ENCODE data around the gene PRKAG1.

The PRKAG1 gene

DNA sequence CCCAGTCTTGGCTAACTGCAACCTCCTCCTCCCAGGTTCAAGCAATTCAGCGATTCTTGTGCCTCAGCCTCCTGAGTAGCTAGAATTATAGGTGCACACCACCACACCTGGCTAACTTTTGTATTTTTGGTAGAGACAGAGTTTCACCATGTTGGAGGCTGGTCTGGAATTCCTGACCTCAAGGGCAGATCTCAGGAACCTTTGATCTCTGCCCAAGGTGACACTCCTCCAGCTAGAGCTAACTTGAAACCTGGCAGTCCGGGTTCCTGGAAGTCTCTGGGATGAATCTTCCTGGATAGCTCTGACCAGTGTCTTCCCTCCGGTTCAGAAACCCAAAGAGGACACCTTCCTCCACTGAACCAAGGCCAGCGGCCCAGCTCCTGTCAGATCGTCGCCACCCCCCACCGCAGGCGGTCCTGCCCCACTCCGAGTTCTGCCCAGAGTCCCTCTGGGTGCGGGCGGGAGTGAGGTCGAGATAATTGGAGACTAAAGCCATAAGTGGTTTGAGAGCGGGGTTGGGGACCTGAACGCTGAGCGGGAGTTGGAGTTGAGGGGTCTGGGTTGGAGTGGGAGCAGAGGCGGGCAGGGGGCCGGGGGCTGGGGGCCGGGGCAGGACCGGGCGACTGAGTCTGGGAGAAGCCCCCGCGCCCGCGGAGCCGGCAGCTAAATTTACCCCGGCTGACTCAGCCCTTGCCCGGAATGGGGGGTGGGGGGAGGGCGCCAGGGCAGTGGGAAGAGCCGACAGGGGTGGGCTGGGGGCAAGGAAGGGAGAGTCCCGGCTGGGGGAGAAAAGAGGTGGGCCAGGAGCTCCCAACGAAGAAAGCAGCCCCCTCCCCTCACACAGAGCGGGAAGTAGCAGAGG, 24.1 kb downstream of the PRKAG1 start:
- ATAC-seq (ENCODE audit: low read depth): no peak
- Histone ChIP-seq H3K9me3 (ENCODE audit: severe bottlenecking) (no peaks in the 10 kb centered on the region), H3K4me1 (ENCODE audit: insufficient read depth, poor library complexity, severe bottlenecking) (no peaks in the 10 kb centered on the region), H3K27me3 (ENCODE audit: insufficient read depth, poor library complexity, severe bottlenecking) (peaks cover 14% of the 10 kb centered on the region), H3K36me3 (ENCODE audit: low read depth) (no peaks in the 10 kb centered on the region), H3K27ac (ENCODE audit: poor library complexity, severe bottlenecking) (no peak overlapping the region), H3K4me3 (ENCODE audit: severe bottlenecking) (no peak overlapping the region)
- TF ChIP-seq, protein P1, sequence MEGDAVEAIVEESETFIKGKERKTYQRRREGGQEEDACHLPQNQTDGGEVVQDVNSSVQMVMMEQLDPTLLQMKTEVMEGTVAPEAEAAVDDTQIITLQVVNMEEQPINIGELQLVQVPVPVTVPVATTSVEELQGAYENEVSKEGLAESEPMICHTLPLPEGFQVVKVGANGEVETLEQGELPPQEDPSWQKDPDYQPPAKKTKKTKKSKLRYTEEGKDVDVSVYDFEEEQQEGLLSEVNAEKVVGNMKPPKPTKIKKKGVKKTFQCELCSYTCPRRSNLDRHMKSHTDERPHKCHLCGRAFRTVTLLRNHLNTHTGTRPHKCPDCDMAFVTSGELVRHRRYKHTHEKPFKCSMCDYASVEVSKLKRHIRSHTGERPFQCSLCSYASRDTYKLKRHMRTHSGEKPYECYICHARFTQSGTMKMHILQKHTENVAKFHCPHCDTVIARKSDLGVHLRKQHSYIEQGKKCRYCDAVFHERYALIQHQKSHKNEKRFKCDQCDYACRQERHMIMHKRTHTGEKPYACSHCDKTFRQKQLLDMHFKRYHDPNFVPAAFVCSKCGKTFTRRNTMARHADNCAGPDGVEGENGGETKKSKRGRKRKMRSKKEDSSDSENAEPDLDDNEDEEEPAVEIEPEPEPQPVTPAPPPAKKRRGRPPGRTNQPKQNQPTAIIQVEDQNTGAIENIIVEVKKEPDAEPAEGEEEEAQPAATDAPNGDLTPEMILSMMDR (IDR thresholded peaks at IDR 0.05; ENCODE audit: poor library complexity, severe bottlenecking): no peak
- DNase-seq (ENCODE audit: low spot score): no peak

DNA sequence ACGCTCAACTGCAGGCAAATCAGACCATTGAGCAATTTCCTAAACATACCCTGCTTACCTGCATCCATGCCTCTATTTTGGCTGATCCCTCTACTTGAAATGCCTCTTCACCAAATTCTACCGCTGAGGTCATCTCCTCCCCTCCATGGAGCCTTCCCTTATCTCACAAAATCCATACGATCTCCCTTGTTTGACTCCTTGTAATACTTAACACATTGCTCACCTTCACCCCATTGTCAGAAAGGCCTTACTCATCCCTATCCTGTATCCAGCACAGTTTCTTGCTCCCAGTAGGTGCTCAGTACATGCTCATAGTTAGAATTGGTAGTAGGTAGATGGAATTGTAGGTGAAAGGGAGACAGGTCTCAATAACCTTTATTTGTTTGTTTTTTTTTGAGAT, 24.8 kb downstream of the PRKAG1 start:
- Histone ChIP-seq H3K4me1 (ENCODE audit: insufficient read depth, poor library complexity, severe bottlenecking) (no peaks in the 10 kb centered on the region), H3K27me3 (ENCODE audit: insufficient read depth, poor library complexity, severe bottlenecking) (peaks cover 17% of the 10 kb centered on the region), H3K27ac (ENCODE audit: poor library complexity, severe bottlenecking) (no peak overlapping the region), H3K4me3 (ENCODE audit: severe bottlenecking) (no peak overlapping the region), H3K36me3 (ENCODE audit: low read depth) (no peaks in the 10 kb centered on the region), H3K9me3 (ENCODE audit: severe bottlenecking) (no peaks in the 10 kb centered on the region)
- TF ChIP-seq, protein P1 (IDR thresholded peaks at IDR 0.05; ENCODE audit: poor library complexity, severe bottlenecking): no peak
- DNase-seq (ENCODE audit: low spot score): no peak
- peak; percentile 22; the same call in 1 of the 3 replicates for ATAC-seq (ENCODE audit: low read depth)

DNA sequence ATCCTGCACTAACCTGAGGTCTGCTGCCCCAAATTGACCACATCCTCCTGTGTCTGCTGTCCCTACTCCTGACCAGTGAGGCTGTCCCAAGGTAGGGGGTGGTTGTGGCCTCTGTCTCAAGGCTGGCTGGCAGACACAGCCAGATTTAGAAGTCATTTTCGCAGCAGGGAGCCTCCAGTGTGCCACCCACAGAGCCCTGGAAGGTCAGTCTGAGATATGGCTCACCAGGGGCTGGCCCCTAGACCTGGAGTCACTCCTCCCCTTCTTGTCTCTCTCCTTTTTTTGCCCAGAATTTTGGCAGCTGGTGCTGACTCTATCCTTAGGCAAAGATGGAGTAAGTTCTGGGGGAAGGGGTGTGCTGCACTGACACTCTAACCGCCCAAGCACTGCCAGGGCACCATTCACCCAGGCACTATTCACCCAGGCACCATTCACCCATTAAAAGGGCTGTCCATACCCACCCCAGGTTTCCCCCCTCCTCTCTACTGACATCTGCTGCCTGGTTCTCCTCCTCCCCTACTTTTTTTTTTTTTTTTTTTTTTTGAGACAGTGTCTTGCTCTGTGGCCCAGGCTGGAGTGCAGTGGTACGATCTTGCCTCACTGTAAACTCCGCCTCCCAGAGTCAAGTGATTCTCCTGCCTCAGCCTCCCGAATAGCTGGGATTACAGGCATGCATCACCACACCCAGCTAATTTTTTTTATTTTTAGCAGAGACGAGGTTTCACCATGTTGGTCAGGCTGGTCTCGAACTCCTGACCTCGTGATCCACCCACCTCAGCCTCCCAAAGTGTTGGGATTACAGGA, 27.1 kb downstream of the PRKAG1 start:
- no peak overlapping the region for H3K27ac ChIP-seq (ENCODE audit: poor library complexity, severe bottlenecking)
- H3K36me3 ChIP-seq (ENCODE audit: low read depth): no peaks in the 10 kb centered on the region
- ATAC-seq (ENCODE audit: low read depth) (no peak), DNase-seq (ENCODE audit: low spot score) (no peak)
- TF ChIP-seq, protein P1 (IDR thresholded peaks at IDR 0.05; ENCODE audit: poor library complexity, severe bottlenecking): no peak
- H3K27me3 ChIP-seq (ENCODE audit: insufficient read depth, poor library complexity, severe bottlenecking): peaks cover 3% of the 10 kb centered on the region
- H3K4me3 ChIP-seq (ENCODE audit: severe bottlenecking): no peak overlapping the region
- no peaks in the 10 kb centered on the region for H3K4me1 ChIP-seq (ENCODE audit: insufficient read depth, poor library complexity, severe bottlenecking)
- no peaks in the 10 kb centered on the region for H3K9me3 ChIP-seq (ENCODE audit: severe bottlenecking)

DNA sequence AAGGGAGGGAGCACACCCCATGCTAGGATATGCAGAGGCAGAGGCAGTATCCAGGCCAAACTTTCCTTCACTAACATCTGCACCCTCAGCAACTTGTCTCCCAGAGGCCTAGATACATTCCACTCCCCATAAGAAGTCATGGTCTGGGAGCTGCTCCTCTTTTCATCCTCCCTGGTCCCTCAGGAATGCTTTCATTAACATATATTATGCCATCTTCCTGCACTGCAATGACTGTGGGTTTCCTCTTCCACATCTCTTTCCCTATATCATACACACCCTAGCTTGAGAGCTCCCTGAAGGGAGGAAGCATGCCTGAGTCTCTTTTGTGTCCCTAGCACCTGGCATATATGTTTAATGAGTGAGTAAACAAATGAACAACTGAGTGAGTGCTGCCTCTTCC, 28.0 kb downstream of the PRKAG1 start:
- peaks cover 3% of the 10 kb centered on the region for H3K27me3 ChIP-seq (ENCODE audit: insufficient read depth, poor library complexity, severe bottlenecking)
- ATAC-seq (ENCODE audit: low read depth): no peak

More for the DNA sequence above, 28.0 kb downstream of the PRKAG1 start:
- no peak for DNase-seq (ENCODE audit: low spot score)
- TF ChIP-seq, protein P1 (IDR thresholded peaks at IDR 0.05; ENCODE audit: poor library complexity, severe bottlenecking): no peak
- H3K9me3 ChIP-seq (ENCODE audit: severe bottlenecking): no peaks in the 10 kb centered on the region
- no peaks in the 10 kb centered on the region for H3K4me1 ChIP-seq (ENCODE audit: insufficient read depth, poor library complexity, severe bottlenecking)
- H3K36me3 ChIP-seq (ENCODE audit: low read depth): no peaks in the 10 kb centered on the region
- H3K4me3 ChIP-seq (ENCODE audit: severe bottlenecking): no peak overlapping the region
- no peak overlapping the region for H3K27ac ChIP-seq (ENCODE audit: poor library complexity, severe bottlenecking)
